H1 (cell line): Measurements from ENCODE around the gene CCN6. TPM values are rescaled to one million over a fixed set of nuclear protein-coding genes. Genes with fewer than 3 reads are reported as not detected.

ENCODE experiments used
- CEBPB ChIP-seq: IDR thresholded peaks from 2 replicates; pipeline ENCODE4 v1.6.1; 2012; ENCODE audit warnings: low read depth, low read length
- CHD7 ChIP-seq: fragments of 300-600 bp; sonication (generic); IDR thresholded peaks from 2 replicates; pipeline ENCODE4 v1.7.1; 2012; ENCODE audit warnings: low read length, moderate library complexity, mild to moderate bottlenecking, inconsistent platforms; ENCODE audit not compliant: insufficient replicate concordance
- SRF ChIP-seq: IDR thresholded peaks from 2 replicates; pipeline ENCODE4 v1.6.1; 2011; ENCODE audit warnings: mild to moderate bottlenecking, low read depth, low read length, moderate library complexity
- TAF7 ChIP-seq: optimal IDR thresholded peaks from 2 replicates; pipeline ENCODE3; 2011; ENCODE audit warnings: low read depth, mild to moderate bottlenecking, inconsistent platforms, low read length, moderate library complexity, borderline replicate concordance
- polyA plus RNA-seq, 7 experiments: library from polyadenylated mRNA; depleted of rRNA in 3 of 7; stranded (reverse) in 5 of 7; unstranded in 2 of 7; fragments of >200 nt in 5 of 7; fragments of 200-250 nt in 2 of 7; gene quantifications; 1 replicate in 5 of 7; 2 replicates in 1 of 7; 4 replicates in 1 of 7; pipeline versions ENCODE4 v1.2.1 to v1.2.3, GENCODE V29; 2011 to 2013; ENCODE audit warnings: missing spikeins in 2 of 7, mixed read lengths in 2 of 7
- total RNA-seq: library from RNA; stranded (reverse); fragmentation: NEBNext Ultra II Directional; extraction: Animal tissue kit (Norgen Biotek cat#: 25700); gene quantifications from 2 replicates; pipeline ENCODE4 v1.2.1, GENCODE V29; 2021

The CCN6 gene
- total and polyA plus RNA-seq, 2 of the 8 experiments (the other 6 are each of a cell fraction or from before 2014, with no cell fraction given): not detected

GRCh38 chr6:112113918-112114317, 60.0 kb downstream of the CCN6 start (continued):
- TF ChIP-seq CEBPB: no peak
- TF ChIP-seq TAF7: no peak
- TF ChIP-seq SRF: no peak
- TF ChIP-seq CHD7: no peak
- TF ChIP-seq, all 59 proteins: peak for 0
